HuH-7 (cell line): ENCODE results near the gene HOOK2.
"Not testable (repeated sequence)": the region's sequence is repeated elsewhere in the genome, so short reads cannot be mapped to it uniquely, and the experiment has no call there.

ENCODE experiments used
- DNase-seq: peaks from one replicate; pipeline ENCODE4 v3.0.0; 2011; ENCODE audit warnings: low spot score

Gene HOOK2, protein sequence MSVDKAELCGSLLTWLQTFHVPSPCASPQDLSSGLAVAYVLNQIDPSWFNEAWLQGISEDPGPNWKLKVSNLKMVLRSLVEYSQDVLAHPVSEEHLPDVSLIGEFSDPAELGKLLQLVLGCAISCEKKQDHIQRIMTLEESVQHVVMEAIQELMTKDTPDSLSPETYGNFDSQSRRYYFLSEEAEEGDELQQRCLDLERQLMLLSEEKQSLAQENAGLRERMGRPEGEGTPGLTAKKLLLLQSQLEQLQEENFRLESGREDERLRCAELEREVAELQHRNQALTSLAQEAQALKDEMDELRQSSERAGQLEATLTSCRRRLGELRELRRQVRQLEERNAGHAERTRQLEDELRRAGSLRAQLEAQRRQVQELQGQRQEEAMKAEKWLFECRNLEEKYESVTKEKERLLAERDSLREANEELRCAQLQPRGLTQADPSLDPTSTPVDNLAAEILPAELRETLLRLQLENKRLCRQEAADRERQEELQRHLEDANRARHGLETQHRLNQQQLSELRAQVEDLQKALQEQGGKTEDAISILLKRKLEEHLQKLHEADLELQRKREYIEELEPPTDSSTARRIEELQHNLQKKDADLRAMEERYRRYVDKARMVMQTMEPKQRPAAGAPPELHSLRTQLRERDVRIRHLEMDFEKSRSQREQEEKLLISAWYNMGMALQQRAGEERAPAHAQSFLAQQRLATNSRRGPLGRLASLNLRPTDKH

DNA sequence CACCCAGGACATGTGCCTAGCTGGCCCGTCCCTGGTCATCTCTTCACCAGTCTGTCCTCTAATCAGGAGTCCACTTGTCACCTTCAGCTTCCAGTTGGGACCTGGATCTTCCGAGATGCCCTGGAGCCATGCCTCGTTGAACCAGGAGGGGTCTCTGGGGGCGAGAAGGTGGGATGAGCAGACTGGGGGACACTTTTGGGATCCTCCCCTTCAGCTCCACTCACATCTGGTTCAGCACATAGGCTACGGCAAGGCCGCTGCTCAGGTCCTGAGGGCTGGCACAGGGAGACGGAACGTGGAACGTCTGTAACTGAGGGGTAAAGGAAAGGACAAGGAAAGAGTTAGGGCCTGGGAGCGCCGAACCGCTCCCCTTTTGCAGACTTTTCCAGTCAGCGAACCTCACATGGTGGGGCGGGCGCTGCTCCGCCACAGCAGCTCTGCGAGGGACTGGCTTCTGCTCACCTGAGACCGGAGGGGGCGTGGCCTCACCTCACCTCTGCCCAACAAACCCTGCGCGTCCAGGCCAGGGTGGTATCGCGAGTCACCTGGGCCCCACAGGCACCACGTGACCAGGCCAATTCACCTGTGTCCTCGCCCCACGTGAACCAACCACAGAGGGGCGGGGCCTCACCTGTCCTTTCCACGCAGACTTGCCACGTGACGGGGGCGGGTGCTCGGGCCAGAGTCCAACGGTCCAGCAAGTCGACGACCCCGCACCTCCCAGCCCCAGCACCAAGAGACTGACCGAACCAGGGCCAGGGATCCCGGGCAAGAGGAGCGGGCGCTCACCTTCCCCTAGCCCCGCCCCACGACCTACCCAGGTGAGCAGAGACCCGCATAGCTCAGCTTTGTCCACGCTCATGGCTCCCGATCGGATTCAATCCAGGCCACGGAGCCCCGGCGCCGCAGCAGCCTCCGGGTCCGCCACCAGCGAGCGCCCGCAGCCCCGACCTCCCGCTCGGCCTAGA lies at the start of gene HOOK2:
TSS of gene HOOK2 (minus strand) at position 965 of the 968 bp plus-strand sequence. CDS start at position 862, 103 bp downstream.
- DNase-seq: no peak

DNA sequence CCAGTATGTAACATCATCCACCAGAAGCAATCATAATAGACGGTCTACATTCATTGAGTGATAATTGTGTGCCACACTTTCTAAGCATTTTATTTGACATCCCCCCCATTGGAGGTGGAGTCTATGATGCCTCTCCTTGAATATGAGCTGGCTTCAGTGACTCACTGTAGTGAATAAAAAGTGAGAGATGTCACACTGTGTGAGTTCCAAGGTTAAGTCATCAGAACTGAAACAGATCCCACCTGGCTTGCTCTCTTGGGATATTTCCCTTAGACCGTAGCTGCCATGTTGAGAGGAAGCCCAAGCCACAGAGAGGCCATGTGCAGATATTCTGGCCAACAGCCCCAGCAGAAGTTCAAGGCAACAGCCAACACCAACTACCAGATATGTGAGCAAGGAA lies 46.4 kb upstream of the HOOK2 start:
- DNase-seq: no peak

DNA sequence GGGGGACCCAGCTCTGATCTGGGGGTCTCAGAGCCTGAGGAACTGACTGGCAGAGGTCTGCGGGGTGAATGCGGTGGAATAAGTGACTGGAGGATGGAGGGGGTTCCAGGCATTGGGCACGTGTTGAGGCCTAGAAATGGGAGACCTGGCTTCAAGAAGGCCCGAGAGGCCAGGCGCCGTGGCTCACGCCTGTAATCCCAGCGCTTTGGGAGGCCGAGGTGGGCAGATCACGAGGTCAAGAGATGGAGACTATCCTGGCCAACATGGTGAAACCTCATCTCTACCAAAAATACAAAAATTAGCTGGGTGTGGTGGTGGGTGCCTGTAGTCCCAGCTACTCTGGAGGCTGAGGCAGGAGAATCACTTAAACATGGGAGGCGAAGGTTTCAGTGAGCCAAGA lies 42.5 kb upstream of the HOOK2 start:
- DNase-seq: not testable (repeated sequence)

DNA sequence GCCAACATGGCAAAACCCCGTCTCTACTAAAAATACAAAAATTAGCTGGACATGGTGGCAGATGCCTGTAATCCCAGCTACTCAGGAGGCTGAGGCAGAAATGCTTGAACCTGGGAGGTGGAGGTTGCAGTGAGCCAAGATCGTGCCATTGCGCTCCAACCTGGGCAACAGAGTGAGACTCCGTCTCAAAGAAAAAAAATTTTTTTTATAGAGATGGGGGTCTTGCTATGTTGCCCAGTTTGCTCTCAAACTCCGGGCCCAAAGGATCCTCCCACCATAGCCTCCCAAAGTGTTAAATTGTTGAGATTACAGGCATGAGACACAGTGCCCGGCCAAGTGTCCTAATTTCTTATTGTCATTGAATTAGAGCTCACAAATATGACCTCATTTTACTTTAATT lies 41.8 kb upstream of the HOOK2 start:
- not testable (repeated sequence) for DNase-seq

DNA sequence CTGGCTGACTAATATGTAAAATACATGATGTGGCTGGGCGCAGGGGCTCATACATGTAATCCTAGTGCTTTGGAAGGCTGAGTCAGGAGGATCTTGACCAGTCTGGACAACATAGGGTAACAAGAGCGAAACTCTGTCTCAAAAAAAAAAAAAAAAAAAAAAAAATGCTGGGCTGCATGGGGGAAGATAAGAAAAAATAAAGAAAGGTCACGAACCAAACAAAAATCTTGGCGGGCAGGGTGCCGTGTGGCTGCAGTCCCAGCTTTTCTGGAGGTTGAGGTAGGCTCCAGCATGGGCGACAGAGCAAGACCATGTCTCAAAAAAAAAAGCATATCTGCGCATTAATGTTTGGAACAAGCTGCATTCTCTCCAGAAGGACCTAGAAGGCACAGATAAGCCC lies 39.7 kb upstream of the HOOK2 start:
- no peak for DNase-seq

DNA sequence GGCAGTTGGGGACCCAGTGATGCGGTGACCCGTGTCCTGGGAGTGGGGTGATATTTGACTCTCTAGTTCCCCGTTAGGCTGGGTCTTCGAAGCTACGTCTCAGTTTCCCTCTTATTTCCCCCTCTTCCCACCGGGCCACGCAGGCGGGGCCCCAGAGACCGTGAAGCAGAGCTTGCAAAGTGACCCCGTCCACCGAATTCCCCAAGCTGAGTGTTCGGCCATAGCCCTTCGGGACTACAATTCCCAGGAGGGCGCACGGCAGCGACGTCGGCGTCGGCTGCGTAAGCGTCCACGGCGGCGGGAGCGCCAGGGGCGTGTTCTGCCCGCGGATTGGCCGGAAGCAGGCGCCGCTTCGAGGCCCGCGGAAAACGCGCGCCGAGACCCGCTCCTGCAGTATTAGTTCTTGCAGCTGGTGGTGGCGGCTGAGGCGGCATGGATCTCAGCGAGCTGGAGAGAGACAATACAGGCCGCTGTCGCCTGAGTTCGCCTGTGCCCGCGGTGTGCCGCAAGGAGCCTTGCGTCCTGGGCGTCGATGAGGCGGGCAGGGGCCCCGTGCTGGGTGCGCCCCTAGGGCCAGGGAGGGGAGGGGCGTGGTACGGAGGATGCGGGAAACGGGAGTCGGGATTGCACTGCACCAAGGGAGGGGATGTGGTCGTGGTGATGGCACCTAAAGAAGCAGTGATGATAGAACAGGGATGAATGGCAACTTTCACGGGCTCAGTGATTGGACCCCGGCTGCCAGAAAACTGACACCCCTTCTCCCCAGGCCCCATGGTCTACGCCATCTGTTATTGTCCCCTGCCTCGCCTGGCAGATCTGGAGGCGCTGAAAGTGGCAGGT lies 31.1 kb upstream of the HOOK2 start, which contains the start of gene RNASEH2A:
TSS of gene RNASEH2A (plus strand) at position 343 of the 840 bp plus-strand sequence. CDS start at position 433, 90 bp downstream.
- DNase-seq: peak; percentile 83

DNA sequence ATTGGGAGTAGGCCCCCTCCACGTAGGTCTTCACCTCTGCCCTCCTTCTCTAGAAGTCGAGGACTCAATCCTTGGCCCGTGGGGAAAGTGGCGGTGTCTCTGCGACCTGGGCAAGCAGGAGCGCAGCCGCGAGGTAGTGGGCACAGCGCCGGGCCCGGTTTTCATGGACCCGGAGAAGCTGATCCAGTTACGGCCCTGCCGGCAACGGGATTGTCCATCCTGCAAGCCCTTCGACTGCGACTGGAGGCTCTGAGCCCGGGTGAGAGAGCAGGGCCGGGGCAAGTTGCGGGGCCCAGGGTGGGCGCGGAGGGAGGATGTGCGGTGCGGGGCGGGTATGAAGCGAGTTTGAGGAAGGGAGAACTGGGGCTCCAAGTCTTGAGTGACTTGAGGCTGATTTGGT lies 28.7 kb upstream of the HOOK2 start:
- DNase-seq: no peak

DNA sequence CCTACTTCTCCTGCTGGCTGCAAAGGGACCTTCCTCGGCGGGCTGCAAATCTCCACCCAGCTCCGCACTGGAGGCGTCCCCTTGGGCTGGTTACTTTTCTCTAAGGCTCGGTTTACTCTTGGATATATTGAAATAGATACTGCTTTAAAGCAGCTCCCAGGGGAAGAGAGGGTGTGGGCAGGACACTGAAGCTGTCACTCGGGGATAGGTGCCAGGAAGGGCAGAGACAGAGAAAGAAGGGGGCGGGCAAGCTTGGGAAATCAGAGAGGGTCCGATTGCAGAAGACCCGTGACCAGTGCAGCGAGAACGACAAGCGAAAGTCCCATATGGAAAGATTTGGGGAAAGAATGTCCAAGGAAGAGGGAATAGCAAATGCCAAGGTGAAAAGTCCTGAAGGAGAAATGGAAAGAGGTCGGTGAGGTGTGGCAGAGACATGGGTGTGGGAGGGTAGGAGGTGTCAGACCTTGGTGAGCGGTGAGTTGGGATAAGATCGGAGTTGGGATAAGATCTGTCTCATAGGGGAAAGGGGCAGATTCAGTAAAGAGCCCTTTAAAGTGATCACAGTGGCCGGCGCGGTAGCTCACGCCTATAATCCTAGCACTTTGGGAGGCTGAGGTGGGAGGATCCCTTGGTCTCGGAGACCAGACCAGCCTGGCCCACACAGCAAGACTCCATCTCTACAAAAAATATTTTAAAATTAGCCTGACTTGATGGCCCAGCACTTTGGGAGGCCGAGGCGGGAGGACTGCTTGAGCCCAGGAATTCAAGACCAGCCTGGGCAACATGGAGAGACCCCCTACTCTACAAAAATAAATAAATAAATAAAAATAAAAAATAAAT lies 27.1 kb upstream of the HOOK2 start:
- DNase-seq: no peak

DNA sequence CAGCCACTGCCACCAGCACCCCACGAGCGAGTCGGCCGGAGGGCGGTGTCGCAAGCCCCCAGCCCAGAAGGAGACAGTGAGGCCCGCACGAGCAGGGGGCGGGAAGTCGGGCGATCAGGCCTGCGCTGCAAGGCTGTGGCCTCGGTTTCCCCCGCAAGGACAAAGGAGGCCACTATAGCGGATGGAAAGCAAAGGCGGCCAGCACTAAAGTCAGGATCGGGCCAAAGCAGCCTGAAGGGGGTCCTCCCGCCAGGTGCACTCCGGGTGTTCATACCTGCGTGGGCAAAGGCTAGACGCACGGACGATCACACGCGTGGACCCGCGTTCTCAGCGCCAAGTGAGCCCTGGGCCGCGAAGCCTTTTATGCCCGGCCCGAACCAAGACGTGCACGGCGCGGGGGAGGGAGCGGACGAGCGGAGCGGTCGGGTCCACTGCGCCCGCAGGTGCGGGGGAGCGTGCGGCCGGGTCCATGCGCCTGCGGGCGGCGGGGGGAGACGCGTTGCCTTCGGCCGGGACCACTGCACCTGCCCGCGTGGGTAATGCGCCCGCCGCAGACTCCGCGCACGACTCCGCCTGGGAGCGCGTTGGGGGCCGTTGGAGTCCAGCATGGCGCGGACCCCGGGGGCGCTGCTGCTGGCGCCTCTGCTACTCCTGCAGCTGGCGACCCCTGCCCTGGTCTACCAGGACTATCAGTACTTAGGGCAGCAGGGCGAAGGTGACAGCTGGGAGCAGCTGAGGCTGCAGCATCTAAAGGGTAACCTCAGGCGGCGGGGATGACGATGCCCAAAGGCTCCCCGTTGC lies 26.3 kb upstream of the HOOK2 start, which contains the start of the genes PRDX2 and THSD8:
TSS of gene PRDX2 (minus strand) at position 335 of the 801 bp plus-strand sequence. CDS start 539 bp downstream, outside the sequence.
TSS of gene THSD8 (plus strand) at position 604 of the 801 bp plus-strand sequence. CDS start at position 607, 3 bp downstream.
- peak; percentile 80 for DNase-seq

DNA sequence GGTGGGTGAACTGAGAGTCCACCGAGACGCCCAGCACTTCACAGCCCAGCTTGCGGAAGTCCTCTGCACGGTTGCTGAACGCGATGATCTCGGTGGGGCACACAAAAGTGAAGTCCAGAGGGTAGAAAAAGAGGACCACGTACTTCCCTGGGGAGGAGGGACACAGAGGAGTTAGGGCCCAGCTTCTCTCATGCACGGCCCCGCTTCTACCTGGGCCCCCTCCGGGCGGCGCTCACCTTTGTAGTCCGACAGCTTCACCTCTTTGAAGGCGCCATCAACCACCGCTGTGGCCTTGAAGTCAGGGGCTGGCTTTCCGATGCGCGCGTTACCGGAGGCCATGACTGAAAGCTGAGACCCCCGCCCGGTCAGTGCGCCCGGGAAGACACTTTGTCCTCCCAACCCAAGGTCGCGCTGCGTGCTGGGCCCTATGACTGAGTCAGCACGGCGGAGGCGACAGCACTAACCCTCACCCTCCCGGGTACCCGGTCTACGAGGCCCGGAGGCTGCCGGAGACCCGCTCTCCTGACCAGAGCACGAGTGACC lies 25.6 kb upstream of the HOOK2 start:
- DNase-seq: no peak

DNA sequence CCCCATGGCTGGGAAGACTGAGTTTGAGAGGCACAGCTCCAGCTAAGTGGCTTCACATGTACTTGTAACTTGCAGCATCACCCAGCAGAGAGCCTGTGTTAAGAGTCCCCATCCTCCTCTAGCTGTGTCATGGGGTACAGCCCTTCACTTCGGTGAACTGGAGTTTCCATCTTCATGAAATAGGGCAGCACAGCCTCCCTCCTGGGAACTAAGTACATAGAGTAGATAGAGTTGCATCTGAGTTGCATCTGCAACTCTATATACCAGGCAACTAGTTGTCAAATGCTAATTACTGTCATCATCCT lies 25.1 kb upstream of the HOOK2 start:
- DNase-seq: no peak

DNA sequence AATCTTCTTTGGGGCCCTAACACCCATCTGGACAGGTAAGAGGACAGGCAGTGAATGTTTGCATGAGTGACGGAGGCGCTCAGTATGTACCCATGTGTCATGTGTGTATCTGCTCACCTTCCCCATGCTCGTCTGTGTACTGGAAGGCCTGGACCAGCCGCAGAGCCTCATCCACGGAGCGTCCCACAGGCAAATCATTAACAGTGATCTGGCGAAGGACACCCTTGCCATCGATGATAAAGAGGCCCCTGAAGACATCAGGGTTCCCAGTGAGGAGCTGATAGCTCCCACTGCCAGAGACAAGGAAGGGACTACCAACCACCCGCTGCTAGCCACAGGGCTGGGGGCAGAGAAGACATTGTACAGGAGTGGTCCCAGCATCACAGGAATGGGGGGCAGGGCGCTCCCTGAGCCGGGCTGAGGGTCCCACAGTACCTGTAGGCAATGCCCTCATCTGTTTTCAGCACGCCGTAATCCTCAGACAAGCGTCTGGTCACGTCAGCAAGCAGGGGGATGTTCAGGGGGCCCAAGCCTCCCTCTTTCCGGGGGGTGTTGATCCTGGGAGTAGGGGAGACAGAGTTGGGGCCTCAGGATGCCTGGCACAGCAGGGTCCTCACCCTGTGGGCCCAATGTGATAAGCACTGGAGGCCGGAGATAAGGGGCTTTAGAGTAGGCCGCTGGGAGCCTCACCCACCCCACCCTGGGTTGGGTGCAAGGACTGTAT lies 24.6 kb upstream of the HOOK2 start:
- no peak for DNase-seq

DNA sequence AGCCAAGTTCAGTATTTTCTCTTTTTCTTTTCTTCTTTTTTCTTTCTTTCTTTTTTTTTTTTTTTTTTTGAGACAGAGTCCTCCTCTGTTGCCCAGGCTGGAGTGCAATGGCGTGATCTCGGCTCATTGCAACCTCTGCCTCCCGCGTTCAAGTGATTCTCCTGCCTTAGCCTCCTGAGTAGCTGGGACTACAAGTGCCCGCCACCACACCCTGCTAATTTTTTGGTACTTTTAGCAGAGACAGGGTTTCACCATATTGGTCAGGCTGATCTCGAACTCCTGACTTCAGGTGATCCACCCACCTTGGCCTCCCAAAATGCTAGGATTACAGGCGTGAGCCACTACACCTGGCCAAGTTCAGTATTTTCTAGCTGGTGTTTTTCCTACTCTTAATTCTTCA lies 22.3 kb upstream of the HOOK2 start:
- not testable (repeated sequence) for DNase-seq

DNA sequence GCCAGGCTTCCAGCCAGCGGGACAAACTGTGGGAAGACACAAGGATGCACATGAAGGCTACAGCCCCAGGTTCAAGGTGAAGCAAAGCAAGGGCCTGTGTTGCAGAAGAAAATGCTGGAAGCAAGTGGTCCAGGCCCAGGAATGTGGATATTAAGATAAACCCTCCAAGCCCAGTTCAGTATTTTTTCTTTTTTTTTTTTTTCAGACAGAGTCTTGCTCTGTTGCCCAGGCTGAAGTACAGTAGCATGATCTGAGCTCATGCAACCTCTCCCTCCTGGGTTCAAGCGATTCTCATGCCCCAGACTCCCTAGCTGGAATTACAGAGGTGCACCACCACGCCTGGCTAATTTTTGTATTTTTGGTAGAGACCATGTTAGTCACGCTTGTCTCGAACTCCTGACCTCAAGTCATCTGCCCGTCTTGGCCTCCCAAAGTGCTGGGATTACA lies 21.8 kb upstream of the HOOK2 start:
- DNase-seq: no peak

DNA sequence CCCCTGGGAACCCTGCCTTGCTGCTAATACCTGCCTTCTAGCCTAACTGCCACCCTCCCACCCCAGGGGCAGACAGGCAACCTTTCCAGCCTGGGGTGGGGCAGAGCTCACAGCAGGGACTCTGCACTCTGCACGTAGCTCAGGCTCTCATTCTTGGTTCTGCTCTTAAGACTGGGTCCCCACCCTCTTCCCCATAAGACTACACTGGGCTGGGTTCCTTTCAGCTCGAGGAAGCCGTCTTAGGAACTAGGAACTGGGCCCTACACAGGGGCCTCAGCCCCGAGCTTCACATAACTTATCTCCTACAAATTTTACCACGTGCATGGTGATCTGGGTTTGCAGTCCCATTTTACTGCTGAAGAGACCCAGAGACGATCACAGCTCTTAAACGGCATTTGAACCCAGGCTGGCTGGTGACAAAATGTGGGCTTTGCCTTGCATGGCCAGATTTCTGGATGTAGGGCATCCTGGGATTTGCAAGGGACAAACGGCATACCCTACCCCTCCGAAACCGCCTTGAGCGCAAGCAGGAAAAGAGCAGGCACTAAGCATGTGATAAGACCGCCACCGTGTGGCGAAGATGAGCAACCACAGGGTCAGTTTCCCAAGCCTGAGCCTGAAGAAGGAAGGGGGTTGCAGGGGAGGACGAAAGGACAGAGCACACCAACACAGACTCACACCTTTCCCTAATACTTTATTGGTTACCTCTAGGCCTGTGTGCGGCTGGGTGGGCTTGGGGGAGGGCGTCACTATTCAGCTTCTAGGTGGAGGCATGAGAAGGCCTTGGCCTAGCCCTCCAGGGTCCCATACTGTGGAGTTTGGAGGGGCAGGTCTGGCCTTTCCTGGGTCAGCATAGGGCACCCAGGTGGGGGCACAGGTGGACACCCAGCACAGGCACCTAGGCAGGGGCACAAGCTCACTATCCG lies 21.1 kb upstream of the HOOK2 start:
- peak; percentile 78 for DNase-seq

DNA sequence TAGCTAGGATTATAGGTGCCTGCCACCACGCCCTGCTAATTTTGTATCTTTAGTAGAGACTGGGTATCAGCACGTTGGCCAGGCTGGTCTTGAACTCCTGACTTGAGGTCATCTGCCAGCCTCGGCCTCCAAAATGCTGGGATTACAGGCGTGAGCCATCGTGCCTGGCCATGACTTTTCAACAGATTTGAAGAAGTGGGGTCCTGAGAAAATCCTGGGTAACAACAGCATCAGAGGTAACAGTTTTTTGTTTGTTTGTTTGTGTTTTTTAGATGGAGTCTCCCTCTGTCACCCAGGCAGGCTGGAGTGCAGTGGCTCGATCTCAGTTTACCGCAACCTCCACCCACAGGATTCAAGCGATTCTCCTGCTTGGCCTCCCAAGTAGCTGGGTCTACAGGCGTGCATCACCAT lies 19.6 kb upstream of the HOOK2 start:
- DNase-seq: no peak
